Renal cortex interstitium (tissue), 11 donors: ENCODE data around the gene DEPP1. TPM values are rescaled to one million over a fixed set of nuclear protein-coding genes. Genes with fewer than 3 reads are reported as not detected.

Source experiments
- DNase-seq, 11 donors: peaks; one replicate each; pipeline ENCODE4 v3.0.0-alpha.2; 2013; ENCODE audit warnings: low read depth in 9 of 11, low spot score in 4 of 11; ENCODE audit errors: extremely low read depth in 1 of 11
- polyA plus RNA-seq, 3 donors: library from polyadenylated mRNA; unstranded; fragments of 120-200 nt; gene quantifications; one replicate each; pipeline ENCODE4 v1.2.1, GENCODE V29; 2013; ENCODE audit not compliant: insufficient read length in 3 of 3

The DEPP1 gene
- polyA plus RNA-seq, 3 donors: 7.1 to 10.6 (median 9.8) TPM

DNA sequence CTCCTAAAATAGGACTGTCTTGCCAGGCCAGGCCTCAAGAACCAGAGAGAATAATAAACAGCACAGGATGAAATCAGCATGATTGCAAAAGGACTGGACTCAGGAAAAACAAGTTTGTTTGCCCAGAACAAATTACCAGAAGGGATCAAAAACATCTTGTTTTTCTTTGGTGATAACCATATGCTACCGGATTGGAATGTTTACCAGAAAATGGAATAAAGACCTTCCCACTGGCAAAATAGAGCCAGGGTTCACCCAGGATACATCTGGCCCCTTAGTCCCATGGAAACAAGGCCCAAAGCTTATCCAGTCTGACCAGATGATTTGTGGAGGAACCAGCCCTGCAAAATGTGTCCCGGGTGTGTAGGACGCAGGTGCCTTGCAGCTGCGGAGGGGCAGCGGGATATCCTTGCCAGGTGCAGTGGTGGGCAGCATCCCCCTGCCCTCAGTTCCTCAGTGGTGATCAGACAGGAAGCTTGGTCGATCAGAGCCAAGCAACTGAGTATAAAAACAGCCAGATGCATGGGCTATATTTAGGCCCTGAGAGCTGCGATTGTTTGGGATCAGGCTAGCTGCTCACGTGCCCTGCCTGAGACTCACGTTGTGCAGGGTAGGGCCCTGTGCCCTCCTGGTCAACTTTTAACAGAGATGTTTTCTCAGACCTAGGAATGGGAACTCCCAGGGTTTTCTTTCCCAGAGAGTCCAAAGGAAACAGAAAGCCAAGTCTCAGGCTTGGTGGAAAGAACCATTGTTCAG, 17.5 kb upstream of the DEPP1 start:
- DNase-seq: no peak

DNA sequence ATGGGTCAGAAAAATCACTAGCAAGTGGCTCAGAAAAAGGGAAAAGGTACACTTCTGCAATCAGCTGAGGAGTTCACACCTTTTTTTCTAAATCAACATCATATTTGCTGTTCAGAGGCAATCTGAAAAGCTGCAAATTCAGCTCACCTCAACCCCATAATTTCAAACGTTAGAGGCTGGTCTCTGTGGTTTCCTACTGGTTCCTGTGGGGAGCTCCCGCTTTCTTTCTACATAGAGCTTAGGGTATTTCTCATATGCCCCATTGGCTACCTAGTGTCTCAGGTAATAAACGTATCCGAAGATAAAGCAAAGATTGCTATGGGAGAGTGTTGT, 16.9 kb upstream of the DEPP1 start:
- DNase-seq: no peak

DNA sequence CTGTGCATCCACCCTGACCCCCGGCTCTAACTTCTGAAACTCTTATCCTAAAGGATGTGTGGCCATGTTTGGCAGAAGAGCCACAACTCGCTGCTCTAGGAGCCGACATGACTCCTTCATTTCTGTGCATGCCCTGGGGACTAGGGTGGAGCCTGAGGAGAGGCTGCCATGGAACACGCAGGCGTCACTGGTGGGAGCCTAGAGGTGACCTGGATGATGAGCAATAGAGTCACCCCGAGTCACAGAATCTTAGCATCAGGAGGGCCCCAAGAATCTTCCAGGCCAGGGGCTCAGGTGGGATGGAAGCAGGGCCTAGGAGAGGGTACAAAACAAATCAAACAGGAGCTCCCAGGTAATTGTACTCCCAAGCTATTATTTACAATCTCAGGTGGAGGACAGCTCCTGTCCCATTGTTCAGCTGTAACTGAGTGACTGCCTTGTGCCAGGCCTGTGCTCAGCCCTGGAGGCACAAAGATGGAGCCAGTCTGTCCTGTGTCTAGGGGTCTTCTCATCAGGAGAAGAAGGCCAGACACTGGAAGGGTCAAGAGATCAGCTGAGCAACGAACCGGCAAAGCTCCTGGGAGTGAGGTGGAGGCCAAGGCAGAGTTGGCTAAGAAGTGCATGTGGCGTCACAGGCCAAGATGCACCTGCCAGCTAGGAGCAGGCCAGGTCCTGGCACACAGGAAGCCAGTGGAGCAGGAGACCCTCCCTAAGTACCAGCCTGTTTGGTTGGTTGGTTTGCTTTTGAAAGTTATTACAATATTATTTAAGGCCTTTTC, 16.3 kb upstream of the DEPP1 start:
- DNase-seq: no peak

DNA sequence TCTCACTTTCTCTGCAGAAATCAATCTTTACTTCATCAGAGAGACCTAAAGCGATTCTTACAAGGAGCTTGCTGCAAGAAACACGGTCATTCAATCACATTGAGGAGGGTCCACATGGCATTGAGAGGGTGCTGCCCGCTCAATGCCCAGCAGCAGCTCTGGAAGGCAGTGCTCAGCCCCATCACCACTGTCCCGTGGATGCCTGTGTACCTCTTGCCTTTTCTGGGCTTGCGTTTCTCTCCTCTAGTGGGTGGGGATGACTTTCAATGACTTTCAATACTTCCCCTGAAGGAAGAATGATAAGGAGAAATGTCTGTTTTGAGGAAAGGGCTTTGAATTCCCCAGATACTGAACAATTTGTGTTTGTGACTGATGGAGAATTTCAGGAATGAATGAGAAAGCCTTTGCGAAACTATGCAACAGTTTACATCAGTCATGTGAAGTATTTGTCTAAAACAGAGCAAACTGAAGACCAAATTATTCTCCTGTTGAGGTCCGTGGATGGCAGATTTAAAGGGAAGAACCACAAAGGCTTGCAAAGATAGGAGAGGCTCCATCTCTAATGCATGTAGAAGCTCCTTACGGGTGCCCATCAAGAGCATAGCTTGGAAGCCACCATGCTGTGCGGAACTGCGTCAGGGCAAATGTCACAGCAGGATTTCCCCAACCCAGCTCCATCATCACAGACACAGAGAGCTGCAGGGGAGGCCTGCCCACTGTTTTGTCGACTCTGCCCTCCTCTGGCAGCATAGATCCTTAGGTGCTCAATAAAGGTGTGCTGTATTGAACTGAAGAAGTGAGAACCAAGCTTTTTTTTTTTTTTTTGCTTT, 15.5 kb upstream of the DEPP1 start:
- no peak for DNase-seq

DNA sequence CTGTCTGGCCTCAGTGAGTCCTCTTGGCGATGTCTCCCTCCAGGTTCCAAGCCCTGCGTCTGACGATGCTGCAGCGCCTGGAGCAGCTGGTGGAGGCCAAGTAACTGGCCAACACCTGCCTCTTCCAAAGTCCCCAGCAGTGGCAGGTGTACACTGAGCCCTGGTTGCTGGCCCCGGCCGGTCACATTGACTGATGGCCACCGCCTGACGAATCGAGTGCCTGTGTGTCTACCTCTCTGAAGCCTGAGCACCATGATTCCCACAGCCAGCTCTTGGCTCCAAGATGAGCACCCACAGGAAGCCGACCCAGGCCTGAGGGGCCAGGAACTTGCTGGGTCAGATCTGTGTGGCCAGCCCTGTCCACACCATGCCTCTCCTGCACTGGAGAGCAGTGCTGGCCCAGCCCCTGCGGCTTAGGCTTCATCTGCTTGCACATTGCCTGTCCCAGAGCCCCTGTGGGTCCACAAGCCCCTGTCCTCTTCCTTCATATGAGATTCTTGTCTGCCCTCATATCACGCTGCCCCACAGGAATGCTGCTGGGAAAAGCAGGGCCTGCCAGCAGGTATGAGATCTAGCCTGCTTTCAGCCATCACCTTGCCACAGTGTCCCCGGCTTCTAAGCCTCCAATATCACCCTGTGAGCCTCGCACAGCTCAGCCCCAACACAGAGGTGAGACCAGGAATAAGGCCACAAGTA, 14.8 kb upstream of the DEPP1 start:
- DNase-seq: no peak

DNA sequence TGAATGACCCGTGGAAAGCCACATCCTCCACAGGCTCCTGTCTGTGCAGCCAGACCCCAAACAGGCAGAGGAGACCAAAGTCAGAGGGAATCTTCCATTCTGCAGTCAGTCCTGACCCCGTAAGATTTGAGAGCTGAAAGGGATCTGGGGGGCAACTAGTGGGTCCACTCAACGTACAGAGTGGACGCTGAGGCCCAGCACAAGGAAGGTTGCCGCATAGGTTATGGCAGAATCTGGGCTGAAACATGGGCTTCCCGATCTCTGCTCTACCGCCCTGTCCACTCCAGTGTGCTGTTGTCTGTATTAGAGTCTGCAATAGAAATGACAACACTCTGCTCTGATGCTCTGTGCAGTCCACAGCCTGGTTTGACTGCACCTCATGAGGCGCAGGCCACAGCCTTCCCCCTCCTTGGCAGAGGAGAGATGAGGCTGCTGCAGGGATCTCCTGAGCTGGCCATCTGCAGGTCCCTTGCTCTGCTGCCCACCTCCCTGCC, 14.2 kb upstream of the DEPP1 start:
- DNase-seq: no peak

DNA sequence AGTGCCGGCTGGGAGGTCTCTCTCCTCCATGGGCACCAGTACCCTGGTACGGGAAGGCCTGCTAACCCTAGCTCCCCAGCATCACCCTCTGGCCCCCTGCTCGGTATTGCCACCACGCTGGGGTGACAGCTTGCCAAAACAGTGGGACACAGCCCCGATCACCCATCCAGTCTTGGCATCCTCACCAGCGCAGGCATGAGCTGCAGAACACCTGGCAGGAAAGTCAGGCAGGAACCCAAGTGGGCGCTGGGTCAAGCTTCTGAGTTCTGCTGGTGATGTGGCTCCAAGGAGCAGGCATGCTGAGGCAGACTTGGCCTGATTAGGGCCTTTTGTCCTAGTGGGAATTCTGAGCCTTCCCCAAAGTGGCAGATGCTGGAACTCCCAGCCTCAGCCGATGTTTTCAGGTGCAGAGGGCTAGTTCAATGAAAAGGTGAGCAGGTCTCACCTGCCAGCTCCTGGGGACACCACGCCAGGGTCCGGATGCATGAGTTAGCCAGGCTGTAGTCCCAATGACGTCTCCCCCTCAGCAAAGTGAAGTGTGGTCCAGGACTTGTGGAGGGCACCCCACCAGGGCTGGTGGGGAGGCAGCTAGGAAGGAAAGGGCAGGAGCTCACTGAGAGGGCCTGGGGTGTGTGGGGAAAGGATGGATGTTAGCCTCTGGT, 13.6 kb upstream of the DEPP1 start:
- no peak for DNase-seq

DNA sequence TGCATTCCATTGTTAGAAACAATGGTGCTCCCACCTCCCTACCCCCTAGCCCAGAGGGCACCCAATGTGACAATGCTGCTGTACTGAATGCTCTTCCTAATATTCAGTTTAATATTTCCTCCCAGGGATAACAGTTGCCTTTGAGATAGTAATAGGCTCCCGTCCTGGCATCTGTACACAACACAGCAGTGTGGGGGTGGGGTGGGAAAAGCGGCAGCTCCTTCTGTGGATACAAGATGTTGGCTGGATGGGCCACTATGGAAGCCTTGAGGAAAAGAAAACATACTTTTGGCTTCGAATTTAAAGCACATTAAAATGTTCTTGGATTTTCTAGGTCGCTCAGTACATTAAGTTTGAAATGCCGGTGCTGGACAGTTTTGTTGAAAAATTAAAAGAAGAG, 13.0 kb upstream of the DEPP1 start:
- no peak for DNase-seq

DNA sequence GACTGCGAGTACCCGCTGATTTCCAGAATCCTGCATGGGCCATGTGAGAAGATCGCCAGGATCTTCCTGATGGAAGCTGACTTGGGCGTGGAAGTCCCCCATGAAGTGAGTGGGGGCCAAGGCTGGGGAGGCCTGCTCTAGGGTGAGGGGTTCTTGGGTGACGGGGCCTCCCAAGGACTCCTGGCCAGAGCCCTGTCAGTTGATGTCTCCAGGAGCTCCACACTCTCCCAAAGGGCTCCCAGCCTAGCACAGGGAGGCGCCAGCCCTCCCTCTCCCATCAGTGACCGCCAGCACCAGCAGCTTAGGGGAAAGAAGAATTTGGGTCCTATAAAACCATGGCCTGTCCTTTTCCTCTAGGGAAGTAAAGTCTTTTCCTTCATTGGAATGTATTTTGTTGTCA, 12.4 kb upstream of the DEPP1 start:
- DNase-seq: no peak

DNA sequence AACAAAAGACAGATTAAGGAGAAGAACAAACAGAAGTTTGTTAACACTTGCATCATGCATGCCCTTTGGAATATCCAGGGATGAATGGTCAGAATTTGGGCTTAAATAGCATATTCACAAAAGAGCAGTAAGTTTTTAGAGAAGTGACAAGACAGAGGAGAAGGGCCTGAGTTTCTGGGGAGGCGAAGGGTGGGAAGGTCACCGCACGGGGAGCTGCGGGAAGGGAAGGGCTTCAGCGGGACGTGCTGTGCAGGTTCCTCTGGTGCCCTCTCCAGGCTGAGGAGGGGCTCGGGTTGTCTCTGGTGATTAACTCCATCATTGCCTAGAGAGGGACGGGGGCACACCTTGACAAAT, 11.7 kb upstream of the DEPP1 start:
- no peak for DNase-seq

DNA sequence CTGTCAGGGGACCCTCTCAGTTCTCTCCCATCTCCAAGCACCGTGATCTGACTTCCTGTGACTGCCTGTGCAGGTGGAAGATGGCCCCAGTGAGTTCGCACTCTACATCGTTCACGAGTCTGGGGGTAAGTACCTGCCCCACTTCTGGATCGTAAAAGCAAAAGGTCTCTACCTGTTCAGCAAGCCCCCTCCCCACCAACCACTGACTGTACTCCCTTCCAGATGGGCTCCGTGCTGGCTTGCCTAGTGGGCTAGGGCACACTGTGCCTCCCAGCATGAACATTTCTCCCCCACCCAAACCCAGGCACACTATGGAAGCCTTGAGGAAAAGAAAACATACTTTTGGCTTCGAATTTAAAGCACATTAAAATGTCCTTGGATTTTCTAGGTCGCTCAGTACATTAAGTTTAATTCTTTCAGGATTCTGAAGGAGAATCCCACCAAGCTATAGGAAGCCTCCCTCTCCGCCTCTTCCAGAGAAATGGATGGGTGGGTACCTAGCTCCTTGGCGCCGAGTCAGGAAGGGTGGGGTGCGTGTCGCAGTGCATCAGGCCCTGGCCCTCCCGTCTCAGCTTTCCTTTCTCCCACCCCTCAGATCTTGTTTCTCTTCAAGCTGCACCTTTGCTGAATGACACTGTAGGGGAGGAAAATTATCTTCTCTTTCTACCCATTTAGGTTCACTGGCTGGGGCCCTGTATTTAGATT, 11.1 kb upstream of the DEPP1 start:
- no peak for DNase-seq

DNA sequence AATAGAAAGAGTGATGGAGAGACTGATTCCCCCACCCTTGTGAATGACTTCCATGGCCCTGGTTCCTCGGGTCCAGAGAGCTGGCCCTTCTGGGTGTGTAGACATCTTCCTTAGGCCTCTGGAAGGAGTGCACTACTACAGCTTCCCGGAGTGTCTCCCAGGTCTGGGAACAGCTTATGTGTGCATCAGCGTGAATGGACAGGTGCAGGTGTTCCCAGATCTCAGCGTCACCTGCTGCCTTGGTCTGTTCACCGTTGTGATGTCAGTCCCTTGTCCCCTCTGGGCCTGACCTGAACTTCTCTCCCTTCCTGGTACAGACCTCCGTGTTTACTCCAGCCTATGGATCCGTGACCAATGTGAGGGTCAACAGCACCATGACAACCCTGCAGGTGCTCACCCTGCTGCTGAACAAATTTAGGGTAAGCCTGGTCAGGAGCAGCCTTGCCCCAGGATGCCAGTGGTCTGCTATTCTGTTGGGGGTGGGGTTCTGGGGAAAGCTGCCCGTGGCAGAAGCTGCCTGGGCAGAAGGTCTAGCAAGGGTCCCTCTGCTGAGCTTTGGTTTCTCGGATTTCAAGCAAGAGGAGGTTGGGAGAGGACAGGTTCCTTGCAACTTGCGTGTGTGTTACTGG, 10.5 kb upstream of the DEPP1 start:
- no peak for DNase-seq

DNA sequence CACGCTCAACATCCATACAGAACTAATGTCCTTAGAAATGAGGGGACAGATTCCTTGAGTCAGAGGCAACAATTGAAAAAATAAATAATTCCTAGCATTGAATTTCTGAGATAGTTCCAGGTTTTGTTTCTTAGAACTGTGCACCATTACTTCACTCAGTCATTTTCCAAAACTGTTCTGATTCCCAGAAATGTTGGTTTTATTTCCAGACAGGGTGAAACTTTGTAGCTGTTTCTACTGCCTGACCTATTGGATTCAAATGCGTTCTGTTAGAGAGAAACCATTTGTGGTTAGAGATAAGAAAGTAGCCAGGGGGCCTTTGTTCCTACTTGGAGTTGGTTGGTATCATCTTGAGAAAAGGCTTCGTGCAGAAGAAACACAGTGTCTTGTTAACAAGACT, 8.1 kb upstream of the DEPP1 start:
- no peak for DNase-seq

DNA sequence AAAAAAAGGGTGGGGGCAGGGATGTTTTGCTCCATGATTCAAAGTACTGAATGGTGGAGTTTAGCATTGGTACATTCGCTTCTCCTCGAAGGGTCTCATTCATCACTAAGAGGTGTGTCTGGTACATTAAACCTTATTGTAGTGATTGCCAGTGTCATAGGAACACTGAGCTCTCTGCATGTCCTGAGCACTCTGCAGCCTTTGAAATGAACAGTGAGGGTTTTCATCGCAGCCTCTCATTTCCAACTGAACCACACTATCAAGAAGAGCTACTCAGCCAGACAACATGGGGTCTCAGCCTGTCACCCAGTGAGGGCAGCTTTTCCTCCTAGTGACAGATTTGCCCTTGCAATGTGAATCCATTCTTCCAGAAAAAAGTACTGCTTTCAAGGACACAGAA, 7.6 kb upstream of the DEPP1 start:
- DNase-seq: no peak

DNA sequence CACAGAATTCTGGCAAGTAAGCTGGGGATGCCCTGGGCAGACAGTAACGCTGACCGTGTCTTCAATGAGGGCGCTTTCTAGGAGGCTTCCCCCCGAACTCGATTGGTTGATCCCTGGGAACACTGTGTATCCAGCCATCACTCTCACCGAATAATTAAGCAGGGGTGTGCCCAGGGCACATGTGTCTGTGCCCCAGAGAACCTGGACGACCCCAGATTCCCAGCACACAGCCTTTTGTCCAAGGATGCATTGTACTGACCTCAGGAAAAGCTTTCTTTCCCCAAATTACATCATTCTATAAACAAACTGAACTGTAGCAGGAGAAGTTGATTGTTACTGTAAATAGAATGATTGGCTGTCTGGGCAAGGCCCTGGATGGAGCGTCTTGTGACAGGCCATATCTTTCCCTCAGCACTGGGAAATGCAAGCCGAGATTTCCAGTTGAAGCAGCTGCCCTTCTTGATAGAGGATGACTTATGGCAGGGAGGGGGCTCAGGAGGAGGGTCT, 6.6 kb upstream of the DEPP1 start:
- no peak for DNase-seq

DNA sequence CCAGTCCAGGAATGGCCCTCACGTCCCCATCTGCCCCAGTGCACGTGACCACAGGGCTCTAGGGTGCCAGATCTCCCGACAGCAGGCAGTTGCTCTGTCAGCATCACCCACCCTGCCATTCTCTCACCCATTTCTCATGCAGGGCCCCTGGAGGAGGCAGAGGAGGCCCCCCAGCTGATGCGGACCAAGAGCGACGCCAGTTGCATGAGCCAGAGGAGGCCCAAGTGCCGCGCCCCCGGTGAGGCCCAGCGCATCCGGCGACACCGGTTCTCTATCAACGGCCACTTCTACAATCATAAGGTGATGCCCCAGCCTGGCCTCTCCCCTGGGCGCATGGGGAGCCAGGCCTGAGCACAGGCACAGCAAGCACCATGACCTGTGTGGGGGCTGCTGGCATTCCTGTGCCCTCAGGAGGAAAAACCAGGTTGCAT, 6.1 kb upstream of the DEPP1 start:
- no peak for DNase-seq

DNA sequence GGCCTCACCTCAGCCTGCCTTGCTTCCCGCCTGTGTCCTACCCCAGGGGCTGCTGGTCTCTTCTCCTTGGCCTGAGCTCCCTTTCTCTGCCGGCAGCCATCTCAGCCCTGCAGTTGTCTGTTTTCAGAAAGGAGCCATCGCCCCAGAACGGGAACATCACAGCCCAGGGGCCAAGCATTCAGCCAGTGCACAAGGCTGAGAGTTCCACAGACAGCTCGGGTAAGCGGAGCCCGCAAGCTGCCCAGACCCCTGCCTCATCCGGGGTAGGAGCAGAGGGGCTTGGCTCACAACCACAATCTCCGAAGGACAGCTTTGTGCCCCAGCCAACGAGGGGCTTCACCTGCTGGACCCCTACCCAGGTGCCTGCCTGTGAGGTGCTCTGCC, 5.3 kb upstream of the DEPP1 start:
- DNase-seq: no peak
